HL-60 (cell line): ENCODE measurements around the gene CNTF.

Source experiments
- DNase-seq, 2 experiments: peaks; one replicate each; pipeline ENCODE4 v3.0.0-alpha.2; 2010 to 2020; ENCODE audit warnings: low read depth in 1 of 2, low spot score in 1 of 2
- H3K27ac ChIP-seq: fragments of 250-450 bp; sonication (Bioruptor Pico); replicated peaks from 2 replicates; pipeline ENCODE4 v1.5.1; 2020; ENCODE audit warnings: mild to moderate bottlenecking, moderate library complexity
- H3K27me3 ChIP-seq: fragments of 250-450 bp; sonication (Bioruptor Pico); 2 replicates; pipeline ENCODE4 v1.5.1; 2021; ENCODE audit warnings: mild to moderate bottlenecking, moderate library complexity; ENCODE audit not compliant: insufficient read depth, poor library complexity, severe bottlenecking
- H3K4me3 ChIP-seq: replicated peaks from 2 replicates; pipeline ENCODE4 v1.5.1; 2011; ENCODE audit warnings: mild to moderate bottlenecking, control low read depth, low read length; ENCODE audit not compliant: insufficient read depth
- GABPA ChIP-seq: IDR thresholded peaks from 2 replicates; pipeline ENCODE4 v1.6.1; 2012; ENCODE audit warnings: low read depth
- POLR2AphosphoS5 ChIP-seq: IDR thresholded peaks from 2 replicates; pipeline ENCODE4 v1.6.1; 2012; ENCODE audit warnings: low read depth
- SPI1 ChIP-seq: IDR thresholded peaks from 2 replicates; pipeline ENCODE4 v1.6.1; 2012; ENCODE audit warnings: low read depth, mild to moderate bottlenecking, borderline replicate concordance
- TF ChIP-seq, protein P1 (sequence below): IDR thresholded peaks from 2 replicates; pipeline ENCODE4 v1.6.1; 2012; ENCODE audit warnings: low read depth; ENCODE audit not compliant: insufficient replicate concordance
- TF ChIP-seq, protein P2 (sequence below): IDR thresholded peaks from one replicate; pipeline ENCODE4 v1.5.1; 2011; ENCODE audit warnings: low read length, control low read depth, inconsistent platforms; ENCODE audit not compliant: insufficient read depth

Gene CNTF

DNA sequence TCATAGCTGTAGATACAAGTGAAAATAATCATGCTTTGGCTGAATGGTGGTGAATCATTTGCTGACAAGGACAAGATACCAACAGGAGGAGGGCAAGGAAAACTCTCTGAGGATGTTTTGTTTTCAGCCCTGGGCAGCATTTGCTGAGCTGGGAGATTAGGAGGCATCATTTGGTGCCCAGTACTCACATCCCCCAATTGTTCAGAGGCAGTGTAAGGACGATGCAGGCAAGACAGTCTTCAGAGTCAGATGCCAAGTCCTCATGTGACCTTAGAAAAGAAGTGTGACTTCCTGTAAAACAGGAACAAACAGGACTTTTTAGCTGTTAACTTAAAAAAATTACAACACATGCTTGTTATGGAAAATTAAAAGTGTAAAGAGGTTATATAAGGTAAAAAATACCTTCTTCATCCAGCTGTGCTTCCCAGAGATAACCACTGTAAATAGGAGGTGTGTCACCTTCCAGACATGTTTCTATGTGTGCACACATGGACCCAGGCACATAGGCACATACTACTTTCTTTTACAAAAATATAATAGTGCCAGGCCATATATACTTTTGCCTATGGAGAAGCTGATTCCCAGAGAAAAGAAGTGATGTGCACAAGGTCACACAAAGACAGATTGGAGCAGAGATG, 18.0 kb downstream of the CNTF start:
- no peak overlapping the region for H3K4me3 ChIP-seq
- H3K27me3 ChIP-seq, result no peaks in the 10 kb centered on the region
- peak overlapping the region; percentile 17; the same call in 1 of the 2 replicates for H3K27ac ChIP-seq
- TF ChIP-seq, protein P1, sequence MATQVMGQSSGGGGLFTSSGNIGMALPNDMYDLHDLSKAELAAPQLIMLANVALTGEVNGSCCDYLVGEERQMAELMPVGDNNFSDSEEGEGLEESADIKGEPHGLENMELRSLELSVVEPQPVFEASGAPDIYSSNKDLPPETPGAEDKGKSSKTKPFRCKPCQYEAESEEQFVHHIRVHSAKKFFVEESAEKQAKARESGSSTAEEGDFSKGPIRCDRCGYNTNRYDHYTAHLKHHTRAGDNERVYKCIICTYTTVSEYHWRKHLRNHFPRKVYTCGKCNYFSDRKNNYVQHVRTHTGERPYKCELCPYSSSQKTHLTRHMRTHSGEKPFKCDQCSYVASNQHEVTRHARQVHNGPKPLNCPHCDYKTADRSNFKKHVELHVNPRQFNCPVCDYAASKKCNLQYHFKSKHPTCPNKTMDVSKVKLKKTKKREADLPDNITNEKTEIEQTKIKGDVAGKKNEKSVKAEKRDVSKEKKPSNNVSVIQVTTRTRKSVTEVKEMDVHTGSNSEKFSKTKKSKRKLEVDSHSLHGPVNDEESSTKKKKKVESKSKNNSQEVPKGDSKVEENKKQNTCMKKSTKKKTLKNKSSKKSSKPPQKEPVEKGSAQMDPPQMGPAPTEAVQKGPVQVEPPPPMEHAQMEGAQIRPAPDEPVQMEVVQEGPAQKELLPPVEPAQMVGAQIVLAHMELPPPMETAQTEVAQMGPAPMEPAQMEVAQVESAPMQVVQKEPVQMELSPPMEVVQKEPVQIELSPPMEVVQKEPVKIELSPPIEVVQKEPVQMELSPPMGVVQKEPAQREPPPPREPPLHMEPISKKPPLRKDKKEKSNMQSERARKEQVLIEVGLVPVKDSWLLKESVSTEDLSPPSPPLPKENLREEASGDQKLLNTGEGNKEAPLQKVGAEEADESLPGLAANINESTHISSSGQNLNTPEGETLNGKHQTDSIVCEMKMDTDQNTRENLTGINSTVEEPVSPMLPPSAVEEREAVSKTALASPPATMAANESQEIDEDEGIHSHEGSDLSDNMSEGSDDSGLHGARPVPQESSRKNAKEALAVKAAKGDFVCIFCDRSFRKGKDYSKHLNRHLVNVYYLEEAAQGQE, result no peak
- peak in 1 of 2 experiments; percentile 26 for DNase-seq

DNA sequence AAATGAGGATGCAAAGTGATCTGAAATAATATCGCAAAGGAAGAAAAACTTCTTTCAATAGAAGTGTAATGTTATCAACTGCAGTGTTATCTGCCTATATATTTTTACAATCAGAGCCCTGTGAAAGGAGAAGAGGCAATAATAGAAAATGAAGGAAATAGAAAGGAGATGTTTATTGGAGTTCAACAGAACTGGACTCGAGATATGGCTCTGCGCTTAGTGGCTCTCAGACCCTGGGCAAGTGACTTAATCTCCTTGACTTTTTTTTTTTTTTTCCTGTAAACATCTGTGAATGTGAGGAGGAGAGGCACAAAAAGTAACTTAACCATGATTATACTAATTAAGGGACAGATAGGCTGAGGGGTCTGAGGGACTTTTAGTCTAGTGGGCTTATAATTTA, 18.9 kb downstream of the CNTF start:
- no peak overlapping the region for H3K4me3 ChIP-seq
- no peak for TF ChIP-seq GABPA
- TF ChIP-seq POLR2AphosphoS5, result no peak
- TF ChIP-seq SPI1, result no peak
- TF ChIP-seq, protein P2, sequence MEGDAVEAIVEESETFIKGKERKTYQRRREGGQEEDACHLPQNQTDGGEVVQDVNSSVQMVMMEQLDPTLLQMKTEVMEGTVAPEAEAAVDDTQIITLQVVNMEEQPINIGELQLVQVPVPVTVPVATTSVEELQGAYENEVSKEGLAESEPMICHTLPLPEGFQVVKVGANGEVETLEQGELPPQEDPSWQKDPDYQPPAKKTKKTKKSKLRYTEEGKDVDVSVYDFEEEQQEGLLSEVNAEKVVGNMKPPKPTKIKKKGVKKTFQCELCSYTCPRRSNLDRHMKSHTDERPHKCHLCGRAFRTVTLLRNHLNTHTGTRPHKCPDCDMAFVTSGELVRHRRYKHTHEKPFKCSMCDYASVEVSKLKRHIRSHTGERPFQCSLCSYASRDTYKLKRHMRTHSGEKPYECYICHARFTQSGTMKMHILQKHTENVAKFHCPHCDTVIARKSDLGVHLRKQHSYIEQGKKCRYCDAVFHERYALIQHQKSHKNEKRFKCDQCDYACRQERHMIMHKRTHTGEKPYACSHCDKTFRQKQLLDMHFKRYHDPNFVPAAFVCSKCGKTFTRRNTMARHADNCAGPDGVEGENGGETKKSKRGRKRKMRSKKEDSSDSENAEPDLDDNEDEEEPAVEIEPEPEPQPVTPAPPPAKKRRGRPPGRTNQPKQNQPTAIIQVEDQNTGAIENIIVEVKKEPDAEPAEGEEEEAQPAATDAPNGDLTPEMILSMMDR, result no peak
- TF ChIP-seq, protein P1, result no peak
- H3K27me3 ChIP-seq, result no peaks in the 10 kb centered on the region
- DNase-seq, result no peak
- H3K27ac ChIP-seq, result no peak overlapping the region

DNA sequence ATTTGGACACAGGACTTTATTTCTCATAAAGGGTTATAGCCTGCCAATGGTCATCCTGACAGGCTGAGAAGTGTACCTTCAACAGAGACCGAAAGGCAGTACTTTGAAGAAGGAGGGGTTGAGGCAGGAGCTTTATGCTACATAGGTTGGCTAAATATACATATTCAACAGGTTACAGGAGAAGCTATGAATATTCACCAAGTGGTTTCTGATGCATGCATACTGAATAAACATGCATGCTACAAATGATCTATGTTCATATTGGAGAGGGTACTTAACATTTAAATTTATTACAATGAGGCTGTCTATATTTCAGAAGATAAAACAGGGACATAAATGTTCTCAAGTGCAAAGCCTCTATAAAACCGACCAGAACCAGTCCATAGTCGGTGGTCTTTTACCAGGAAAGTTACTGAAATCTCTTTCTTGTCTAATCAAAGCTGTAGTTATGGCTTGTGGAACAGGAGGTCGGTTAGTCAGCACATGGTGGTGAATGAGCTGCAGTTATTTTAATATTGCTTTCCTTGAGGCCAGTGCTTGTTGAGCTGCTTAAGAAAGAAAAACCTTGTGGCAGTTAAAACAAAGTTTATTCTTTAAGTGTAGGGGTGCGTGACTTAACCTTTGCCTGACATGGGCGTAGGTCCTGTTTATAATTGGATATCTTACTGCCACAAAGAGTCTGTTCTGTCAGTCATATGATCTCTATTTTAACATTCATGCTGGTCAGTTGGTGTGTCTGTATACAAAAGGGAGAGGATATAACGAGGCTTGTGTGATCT, 19.5 kb downstream of the CNTF start:
- no peaks in the 10 kb centered on the region for H3K27me3 ChIP-seq
- TF ChIP-seq, protein P1, result no peak
- TF ChIP-seq, protein P2, result no peak
- TF ChIP-seq GABPA (no peak), POLR2AphosphoS5 (no peak), SPI1 (no peak)
- no peak overlapping the region for H3K27ac ChIP-seq
- DNase-seq, result no peak
- H3K4me3 ChIP-seq, result no peak overlapping the region
